ENCODE data around the gene ERCC3. TPM values are rescaled to one million over a fixed set of nuclear protein-coding genes. Genes with fewer than 3 reads are reported as not detected.
A peak's percentile ranks its signal among the peaks of the same experiment; 100 is the strongest.

Gene ERCC3
- polyA plus RNA-seq (2013, experiment 1 of 2) = 53.5 TPM
- 42.3 TPM for polyA plus RNA-seq (2013, experiment 2 of 2)

DNA sequence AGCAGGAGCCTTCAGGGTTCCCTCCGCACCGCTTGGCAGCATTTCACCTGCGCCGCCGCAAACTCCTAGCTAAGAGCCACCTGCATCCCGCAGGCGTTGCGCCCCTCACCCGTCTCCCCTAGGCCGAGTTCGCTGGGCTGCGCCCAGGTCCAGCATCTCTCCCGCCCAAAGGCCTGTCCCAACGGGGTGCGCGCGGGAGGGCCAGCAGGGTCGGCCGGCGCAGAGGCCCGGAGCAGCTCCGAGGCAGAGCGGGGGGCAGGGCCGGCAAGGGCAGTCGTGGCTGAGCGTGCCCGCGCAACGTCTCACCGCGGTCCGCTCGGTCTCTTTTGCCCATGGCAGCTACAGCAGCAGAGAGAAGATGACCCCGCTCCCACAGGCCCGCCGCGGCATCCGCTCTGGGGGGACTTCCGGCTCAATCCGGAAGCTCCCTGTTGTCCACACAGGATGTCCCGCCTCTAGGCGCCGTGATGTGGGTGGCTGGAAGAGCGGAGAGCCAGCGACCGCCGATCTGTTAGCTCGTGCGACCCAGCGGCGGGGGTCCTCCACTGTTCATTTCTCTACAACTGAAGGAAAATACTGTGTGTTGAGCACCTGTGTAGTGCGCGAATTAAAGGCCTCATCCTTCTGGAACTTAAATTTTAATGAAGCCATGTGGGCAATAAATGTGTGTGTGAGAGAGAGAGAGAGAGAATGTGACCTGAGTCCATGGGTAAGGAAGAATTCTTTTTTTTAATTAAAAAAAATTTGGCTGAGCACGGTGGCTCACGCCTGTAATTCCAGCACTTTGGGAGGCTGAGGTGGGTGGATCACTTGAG lies at the start of gene ERCC3:
Gene ERCC3 (minus strand): TSS at position 397 of the 815 bp plus-strand sequence. CDS start 63 bp downstream, at position 334.
- H3K9me3 ChIP-seq (ENCODE audit: control insufficient read depth, low read length) = no peaks in the 10 kb centered on the region
- 1% methylated on average over 44 to 51 of the region's 55 CpGs for WGBS, 2 experiments (ENCODE audit: insufficient coverage in 2 of 2)
- peak within 1 kb of the TSS; percentile 86 for H3K27ac ChIP-seq (ENCODE audit: low read depth, low read length, severe bottlenecking)
- peak within 1 kb of the TSS; percentile 94 for H3K4me3 ChIP-seq (ENCODE audit: extremely low read depth, insufficient read depth, low read length, poor library complexity, severe bottlenecking)
- peaks cover 41% of the 10 kb centered on the region for H3K36me3 ChIP-seq (ENCODE audit: control insufficient read depth, insufficient read depth, low read length)
- no peaks in the 10 kb centered on the region for H3K4me1 ChIP-seq (ENCODE audit: control insufficient read depth, insufficient read depth, low read length, poor library complexity, severe bottlenecking)

DNA sequence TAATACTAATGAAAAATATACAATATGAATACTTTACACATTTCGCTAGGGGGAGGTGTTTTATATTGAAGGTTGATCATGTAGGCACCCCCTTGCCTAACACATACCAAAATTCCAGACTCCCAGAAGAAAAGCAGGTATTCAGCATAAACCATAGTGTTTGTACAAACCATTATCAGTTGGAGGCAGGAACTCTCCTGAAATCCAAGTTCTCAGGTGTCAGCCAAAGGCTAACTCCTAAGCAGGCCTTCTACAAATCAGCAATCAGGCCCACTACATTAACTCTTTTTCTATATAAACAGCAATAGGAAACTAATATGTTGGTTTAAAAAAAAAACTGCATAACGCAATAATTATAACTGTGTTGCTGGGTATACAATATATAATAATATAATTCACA lies 49.3 kb upstream of the ERCC3 start:
- WGBS, 2 experiments (ENCODE audit: insufficient coverage in 2 of 2) = no CpG with 5 or more reads among the region's 2 CpGs
- Histone ChIP-seq H3K27ac (ENCODE audit: low read depth, low read length, severe bottlenecking) (no peak overlapping the region), H3K4me3 (ENCODE audit: extremely low read depth, insufficient read depth, low read length, poor library complexity, severe bottlenecking) (no peak overlapping the region), H3K36me3 (ENCODE audit: control insufficient read depth, insufficient read depth, low read length) (peaks cover 10% of the 10 kb centered on the region), H3K9me3 (ENCODE audit: control insufficient read depth, low read length) (no peaks in the 10 kb centered on the region), H3K4me1 (ENCODE audit: control insufficient read depth, insufficient read depth, low read length, poor library complexity, severe bottlenecking) (no peaks in the 10 kb centered on the region)

DNA sequence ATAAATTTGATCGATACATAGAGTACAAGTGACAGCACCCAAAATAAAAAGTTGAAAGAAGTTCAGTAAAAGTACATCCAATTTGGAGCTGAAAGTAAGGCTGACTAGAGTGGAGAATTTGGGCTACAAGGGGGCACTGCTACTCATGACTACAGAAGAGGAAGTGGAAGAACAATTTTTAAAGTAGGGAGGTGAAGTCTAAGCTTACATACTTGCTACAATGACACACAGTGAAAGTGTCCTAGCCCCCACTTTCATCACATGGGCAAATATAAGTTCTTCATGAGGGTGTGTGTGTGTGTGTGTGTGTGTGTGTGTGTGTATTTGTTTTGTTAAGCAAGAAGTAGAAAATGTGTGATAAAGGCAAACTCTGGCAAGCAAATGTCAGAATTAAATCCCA lies 48.2 kb upstream of the ERCC3 start:
- Histone ChIP-seq H3K36me3 (ENCODE audit: control insufficient read depth, insufficient read depth, low read length) (peaks cover 14% of the 10 kb centered on the region), H3K9me3 (ENCODE audit: control insufficient read depth, low read length) (no peaks in the 10 kb centered on the region), H3K4me1 (ENCODE audit: control insufficient read depth, insufficient read depth, low read length, poor library complexity, severe bottlenecking) (no peaks in the 10 kb centered on the region), H3K4me3 (ENCODE audit: extremely low read depth, insufficient read depth, low read length, poor library complexity, severe bottlenecking) (no peak overlapping the region), H3K27ac (ENCODE audit: low read depth, low read length, severe bottlenecking) (no peak overlapping the region)
- 100% methylated on average over 1 of the region's 1 CpG; no CpG with 5 or more reads in 1 of the 2 experiments for WGBS, 2 experiments (ENCODE audit: insufficient coverage in 2 of 2)

DNA sequence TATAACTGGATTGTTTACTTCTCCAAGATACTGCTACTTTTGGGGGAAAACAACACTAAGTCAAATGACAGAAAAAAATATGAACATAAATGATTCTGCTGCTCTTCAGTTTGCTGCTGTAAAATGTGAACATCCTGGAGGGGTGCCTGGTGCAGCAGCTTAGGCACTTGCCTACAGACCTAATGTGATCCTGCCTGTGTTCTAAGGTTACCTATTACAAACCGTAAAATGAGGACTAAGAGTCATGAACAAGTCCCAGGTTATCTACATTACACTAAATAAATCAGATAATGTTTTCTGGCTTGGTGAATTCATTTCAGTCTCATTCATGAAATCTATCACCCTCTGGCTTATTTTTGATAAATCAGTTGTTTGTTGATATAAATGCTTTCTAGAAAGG lies 38.4 kb upstream of the ERCC3 start:
- no peaks in the 10 kb centered on the region for H3K4me1 ChIP-seq (ENCODE audit: control insufficient read depth, insufficient read depth, low read length, poor library complexity, severe bottlenecking)
- no peaks in the 10 kb centered on the region for H3K9me3 ChIP-seq (ENCODE audit: control insufficient read depth, low read length)
- no CpG with 5 or more reads among the region's 1 CpG for WGBS, 2 experiments (ENCODE audit: insufficient coverage in 2 of 2)
- peaks cover 22% of the 10 kb centered on the region for H3K36me3 ChIP-seq (ENCODE audit: control insufficient read depth, insufficient read depth, low read length)
- H3K4me3 ChIP-seq (ENCODE audit: extremely low read depth, insufficient read depth, low read length, poor library complexity, severe bottlenecking) = no peak overlapping the region
- H3K27ac ChIP-seq (ENCODE audit: low read depth, low read length, severe bottlenecking) = no peak overlapping the region

DNA sequence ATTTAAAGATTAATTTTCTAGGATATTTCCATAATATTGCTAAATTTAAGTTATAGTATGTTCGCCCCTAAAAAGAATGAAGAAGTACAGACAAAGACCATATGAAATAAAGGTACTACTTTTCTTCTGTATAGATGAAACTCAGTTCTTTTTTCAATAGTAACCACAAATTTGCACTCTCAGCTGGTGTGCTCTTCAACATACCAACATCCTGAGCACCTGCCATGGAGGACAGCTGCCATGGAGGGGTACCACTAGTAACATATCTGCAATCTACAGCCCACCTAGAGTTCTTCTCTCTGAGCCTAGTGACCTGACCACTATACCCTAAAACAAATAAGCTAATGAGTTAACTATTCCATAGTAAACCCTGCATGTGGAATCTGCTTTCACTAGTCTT lies 36.8 kb upstream of the ERCC3 start:
- WGBS, 2 experiments (ENCODE audit: insufficient coverage in 2 of 2) = no CpG with 5 or more reads among the region's 1 CpG
- peaks cover 22% of the 10 kb centered on the region for H3K36me3 ChIP-seq (ENCODE audit: control insufficient read depth, insufficient read depth, low read length)
- no peak overlapping the region for H3K4me3 ChIP-seq (ENCODE audit: extremely low read depth, insufficient read depth, low read length, poor library complexity, severe bottlenecking)
- no peaks in the 10 kb centered on the region for H3K4me1 ChIP-seq (ENCODE audit: control insufficient read depth, insufficient read depth, low read length, poor library complexity, severe bottlenecking)
- no peak overlapping the region for H3K27ac ChIP-seq (ENCODE audit: low read depth, low read length, severe bottlenecking)
- H3K9me3 ChIP-seq (ENCODE audit: control insufficient read depth, low read length) = no peaks in the 10 kb centered on the region

DNA sequence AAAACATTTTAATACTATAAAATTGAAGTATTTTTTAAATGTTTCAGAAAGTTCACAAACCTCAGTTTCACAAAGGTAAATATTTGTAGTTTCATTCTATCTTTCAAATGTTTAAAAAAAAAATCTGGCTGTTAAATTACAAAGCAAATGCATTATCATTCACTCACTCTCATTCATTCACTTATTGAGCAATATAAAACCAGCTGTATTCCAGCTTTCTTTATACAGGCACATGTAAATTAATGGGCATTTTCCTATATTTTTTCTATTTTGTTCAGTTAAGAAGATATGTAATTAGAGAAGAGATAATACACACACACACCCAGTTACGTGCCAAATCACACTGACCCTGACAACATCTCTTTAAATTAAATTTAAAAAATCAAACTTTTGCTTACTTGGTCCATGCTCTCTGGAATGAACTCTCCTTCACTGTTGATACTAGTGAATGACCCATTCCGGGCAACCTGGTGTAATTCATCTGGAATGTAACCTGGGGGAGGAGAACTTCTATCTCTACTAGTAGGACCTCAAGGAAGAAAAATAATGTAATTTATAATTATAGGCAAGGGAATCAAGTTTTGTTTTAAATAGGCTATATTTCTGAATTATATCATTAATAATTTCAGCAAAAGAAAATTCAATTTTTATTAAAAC lies 32.5 kb upstream of the ERCC3 start:
- WGBS, 2 experiments (ENCODE audit: insufficient coverage in 2 of 2) = no CpG with 5 or more reads among the region's 2 CpGs
- Histone ChIP-seq H3K4me3 (ENCODE audit: extremely low read depth, insufficient read depth, low read length, poor library complexity, severe bottlenecking) (no peak overlapping the region), H3K4me1 (ENCODE audit: control insufficient read depth, insufficient read depth, low read length, poor library complexity, severe bottlenecking) (no peaks in the 10 kb centered on the region), H3K9me3 (ENCODE audit: control insufficient read depth, low read length) (no peaks in the 10 kb centered on the region), H3K27ac (ENCODE audit: low read depth, low read length, severe bottlenecking) (no peak overlapping the region), H3K36me3 (ENCODE audit: control insufficient read depth, insufficient read depth, low read length) (peaks cover 37% of the 10 kb centered on the region)

DNA sequence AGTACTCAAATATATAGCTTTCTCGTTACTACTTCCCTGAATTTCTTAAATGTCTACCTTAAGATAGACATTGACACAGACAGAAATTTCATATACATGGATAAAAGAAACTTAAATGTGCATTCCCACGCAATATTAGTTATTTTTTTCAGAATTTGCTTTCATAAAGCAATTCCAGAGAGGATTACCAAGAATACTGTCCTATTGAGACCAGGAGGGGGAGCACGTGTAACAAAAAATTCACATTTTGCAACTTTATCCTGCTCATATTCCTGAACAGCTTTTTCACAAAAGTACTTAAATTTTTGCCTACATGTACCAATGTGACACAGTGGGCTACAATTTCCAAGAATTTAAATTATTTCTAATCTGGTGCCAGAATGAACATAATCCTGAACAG lies 30.7 kb upstream of the ERCC3 start:
- 53% methylated on average over 2 of the region's 3 CpGs; no CpG with 5 or more reads in 1 of the 2 experiments for WGBS, 2 experiments (ENCODE audit: insufficient coverage in 2 of 2)
- H3K4me1 ChIP-seq (ENCODE audit: control insufficient read depth, insufficient read depth, low read length, poor library complexity, severe bottlenecking) = no peaks in the 10 kb centered on the region
- H3K27ac ChIP-seq (ENCODE audit: low read depth, low read length, severe bottlenecking) = no peak overlapping the region
- H3K9me3 ChIP-seq (ENCODE audit: control insufficient read depth, low read length) = no peaks in the 10 kb centered on the region
- peaks cover 49% of the 10 kb centered on the region for H3K36me3 ChIP-seq (ENCODE audit: control insufficient read depth, insufficient read depth, low read length)
- H3K4me3 ChIP-seq (ENCODE audit: extremely low read depth, insufficient read depth, low read length, poor library complexity, severe bottlenecking) = no peak overlapping the region

DNA sequence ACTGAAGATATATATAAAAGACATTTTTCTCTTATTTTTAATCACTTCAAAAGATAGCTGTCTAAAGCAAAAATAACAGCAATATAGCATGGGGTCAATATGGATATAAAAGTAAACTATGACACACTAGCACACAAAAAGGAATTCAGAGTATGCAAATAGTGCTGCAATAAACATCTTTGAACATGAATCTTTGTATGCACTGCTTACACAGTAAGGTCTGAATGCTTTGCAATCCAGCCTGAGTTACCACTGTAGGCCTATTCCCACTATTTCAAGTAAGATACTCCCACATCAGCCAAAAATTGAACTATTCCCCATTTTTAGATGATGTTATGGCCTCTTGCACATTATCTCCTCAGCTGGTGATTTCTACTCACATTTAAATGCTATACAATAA lies 27.4 kb upstream of the ERCC3 start:
- Histone ChIP-seq H3K9me3 (ENCODE audit: control insufficient read depth, low read length) (no peaks in the 10 kb centered on the region), H3K4me3 (ENCODE audit: extremely low read depth, insufficient read depth, low read length, poor library complexity, severe bottlenecking) (no peak overlapping the region), H3K4me1 (ENCODE audit: control insufficient read depth, insufficient read depth, low read length, poor library complexity, severe bottlenecking) (no peaks in the 10 kb centered on the region), H3K27ac (ENCODE audit: low read depth, low read length, severe bottlenecking) (no peak overlapping the region), H3K36me3 (ENCODE audit: control insufficient read depth, insufficient read depth, low read length) (peaks cover 71% of the 10 kb centered on the region)

DNA sequence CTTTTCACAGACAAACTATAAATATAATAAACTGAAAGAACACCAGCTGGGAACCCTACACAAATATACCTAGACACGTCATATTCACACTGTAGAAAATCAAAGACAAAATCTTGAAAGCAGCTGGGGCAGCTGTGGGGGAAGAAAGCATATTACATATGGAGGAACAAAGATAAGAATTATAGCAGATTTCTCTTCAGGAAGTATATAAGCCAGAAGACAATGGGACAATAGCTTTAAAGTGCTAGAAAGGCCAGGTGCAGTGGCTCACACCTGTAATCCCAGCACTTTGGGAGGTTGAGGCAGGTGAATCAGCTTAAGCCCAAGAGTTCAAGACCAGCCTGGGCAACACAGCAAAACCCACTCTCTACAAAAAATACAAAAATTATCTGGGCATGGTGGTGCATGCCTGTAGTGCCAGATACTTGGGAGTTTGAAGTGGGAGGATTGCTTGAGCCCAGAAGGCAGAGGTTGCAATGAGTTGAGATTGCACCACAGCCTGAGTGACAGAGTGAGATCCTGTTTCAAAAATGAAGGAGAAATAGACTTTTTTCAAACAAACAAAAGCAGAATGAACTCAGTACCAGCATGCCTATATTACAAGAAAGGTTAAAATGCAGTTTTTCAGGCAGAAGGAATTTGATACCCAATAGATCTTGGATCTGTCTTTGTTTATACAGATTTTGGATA lies 26.8 kb upstream of the ERCC3 start:
- Histone ChIP-seq H3K36me3 (ENCODE audit: control insufficient read depth, insufficient read depth, low read length) (peaks cover 76% of the 10 kb centered on the region), H3K27ac (ENCODE audit: low read depth, low read length, severe bottlenecking) (no peak overlapping the region), H3K4me3 (ENCODE audit: extremely low read depth, insufficient read depth, low read length, poor library complexity, severe bottlenecking) (no peak overlapping the region), H3K9me3 (ENCODE audit: control insufficient read depth, low read length) (no peaks in the 10 kb centered on the region), H3K4me1 (ENCODE audit: control insufficient read depth, insufficient read depth, low read length, poor library complexity, severe bottlenecking) (no peaks in the 10 kb centered on the region)
- WGBS, 2 experiments (ENCODE audit: insufficient coverage in 2 of 2) = no CpG with 5 or more reads among the region's 1 CpG

DNA sequence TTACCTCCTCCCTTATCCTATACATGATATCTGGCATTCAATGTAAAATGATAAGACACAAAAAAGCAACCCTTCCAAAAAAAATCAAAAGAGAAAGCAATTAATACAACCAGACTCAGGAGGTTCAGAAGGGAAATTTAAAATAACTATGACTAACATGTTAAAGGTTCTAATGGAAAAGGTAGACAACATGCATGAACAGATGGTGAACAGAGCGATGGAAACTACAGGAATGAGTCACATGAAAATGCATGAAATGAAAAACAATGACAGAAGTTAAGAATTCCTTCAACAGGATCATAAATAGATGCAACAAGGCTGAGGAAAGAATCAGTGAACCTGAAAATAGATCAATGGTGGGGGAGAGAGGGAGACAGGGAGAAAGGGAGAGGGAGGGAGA lies 26.1 kb upstream of the ERCC3 start:
- Histone ChIP-seq H3K4me1 (ENCODE audit: control insufficient read depth, insufficient read depth, low read length, poor library complexity, severe bottlenecking) (no peaks in the 10 kb centered on the region), H3K4me3 (ENCODE audit: extremely low read depth, insufficient read depth, low read length, poor library complexity, severe bottlenecking) (no peak overlapping the region), H3K36me3 (ENCODE audit: control insufficient read depth, insufficient read depth, low read length) (peaks cover 76% of the 10 kb centered on the region), H3K9me3 (ENCODE audit: control insufficient read depth, low read length) (no peaks in the 10 kb centered on the region), H3K27ac (ENCODE audit: low read depth, low read length, severe bottlenecking) (no peak overlapping the region)
- 100% methylated on average over 1 of the region's 1 CpG; no CpG with 5 or more reads in 1 of the 2 experiments for WGBS, 2 experiments (ENCODE audit: insufficient coverage in 2 of 2)

Measured in mesodermal cell (in vitro differentiated cells).